ENCODE data around the gene KHDC1.

DNA sequence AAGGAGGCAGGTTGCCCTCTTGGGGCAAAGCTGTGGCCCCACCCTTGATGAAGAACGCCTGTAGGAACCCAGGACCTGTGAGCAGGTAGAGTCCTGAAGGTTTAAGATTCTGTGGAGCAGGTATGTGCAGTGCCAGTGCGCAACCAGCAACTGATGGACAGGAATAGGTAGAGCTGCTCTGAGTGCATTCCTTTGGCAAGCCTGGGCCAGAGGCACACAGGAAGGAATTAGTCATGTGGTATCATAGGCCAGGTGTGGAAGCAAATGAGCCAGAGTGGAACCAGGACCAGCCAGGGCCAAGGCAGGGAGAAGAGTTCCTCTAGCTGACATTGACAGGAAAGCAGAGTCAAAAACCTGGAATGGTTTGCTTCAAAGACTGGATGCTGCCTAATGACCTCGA lies 1.4 kb upstream of the KHDC1 start:
- TF ChIP-seq CTBP1 (IDR thresholded peaks at IDR 0.05; ENCODE audit: borderline replicate concordance), result no peak
- no peak for TF ChIP-seq ELF4 (IDR thresholded peaks at IDR 0.05)
- no peak for TF ChIP-seq LEF1 (IDR thresholded peaks at IDR 0.05; ENCODE audit: borderline replicate concordance)
- TF ChIP-seq ARNT (IDR thresholded peaks at IDR 0.05), result no peak
- no peak for TF ChIP-seq FOXK2 (IDR thresholded peaks at IDR 0.05)
- TF ChIP-seq TARDBP (IDR thresholded peaks at IDR 0.05), result no peak
- TF ChIP-seq SUZ12 (IDR thresholded peaks at IDR 0.05), result no peak
- TF ChIP-seq BHLHE40 (IDR thresholded peaks at IDR 0.05; ENCODE audit: borderline replicate concordance), result no peak
- no peak for TF ChIP-seq FOXM1 (IDR thresholded peaks at IDR 0.05; ENCODE audit: borderline replicate concordance)
- TF ChIP-seq, protein P1, sequence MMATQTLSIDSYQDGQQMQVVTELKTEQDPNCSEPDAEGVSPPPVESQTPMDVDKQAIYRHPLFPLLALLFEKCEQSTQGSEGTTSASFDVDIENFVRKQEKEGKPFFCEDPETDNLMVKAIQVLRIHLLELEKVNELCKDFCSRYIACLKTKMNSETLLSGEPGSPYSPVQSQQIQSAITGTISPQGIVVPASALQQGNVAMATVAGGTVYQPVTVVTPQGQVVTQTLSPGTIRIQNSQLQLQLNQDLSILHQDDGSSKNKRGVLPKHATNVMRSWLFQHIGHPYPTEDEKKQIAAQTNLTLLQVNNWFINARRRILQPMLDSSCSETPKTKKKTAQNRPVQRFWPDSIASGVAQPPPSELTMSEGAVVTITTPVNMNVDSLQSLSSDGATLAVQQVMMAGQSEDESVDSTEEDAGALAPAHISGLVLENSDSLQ (IDR thresholded peaks at IDR 0.05), result no peak
